Lower lobe of right lung (tissue), 2 donors: ENCODE measurements around the gene SAMD10. TPM values are rescaled to one million over a fixed set of nuclear protein-coding genes. Genes with fewer than 3 reads are reported as not detected.

Experiments used
- ATAC-seq, 2 donors: fragments of 200-7000 bp; cut with Tn5 transposase; one replicate each; pipeline ENCODE4 v1.9.1; 2020 to 2022; ENCODE audit warnings: mild to moderate bottlenecking in 2 of 2, moderate library complexity in 2 of 2
- DNase-seq: peaks from one replicate; pipeline ENCODE4 v3.0.0-alpha.2; 2020
- H3K27ac ChIP-seq: fragments of 200-600 bp; one replicate; pipeline ENCODE4 v1.8.0; 2022
- H3K27me3 ChIP-seq: fragments of 200-600 bp; one replicate; pipeline ENCODE4 v1.8.0; 2022; ENCODE audit warnings: low read depth
- H3K36me3 ChIP-seq: fragments of 200-600 bp; one replicate; pipeline ENCODE4 v1.8.0; 2022; ENCODE audit warnings: mild to moderate bottlenecking
- H3K4me1 ChIP-seq: fragments of 200-600 bp; one replicate; pipeline ENCODE4 v1.8.0; 2022
- H3K4me3 ChIP-seq: fragments of 200-600 bp; one replicate; pipeline ENCODE4 v1.8.0; 2022; ENCODE audit warnings: mild to moderate bottlenecking
- H3K9me3 ChIP-seq: fragments of 200-600 bp; one replicate; pipeline ENCODE4 v1.8.0; 2022
- intact Hi-C: fragments of 100-400 bp; cut with DNase I; formaldehyde crosslinking; loops from one replicate; pipeline ENCODE4 v1.11.0; 2022
- total RNA-seq: library from RNA; stranded (reverse); fragmentation: NEBNext Ultra II Directional; extraction: Animal tissue kit (Norgen Biotek cat#: 25700); gene quantifications from one replicate; pipeline ENCODE4 v1.2.1, GENCODE V29; 2021
- TF ChIP-seq, protein P1 (sequence below): fragments of 200-600 bp; IDR thresholded peaks from one replicate; pipeline ENCODE4 v1.8.0; 2022; ENCODE audit warnings: antibody characterized with exemption, mild to moderate bottlenecking
- donor health status: DM: no; HTN: yes; CAD: no; lungs with severe emphysema.

Gene SAMD10
- total RNA-seq, 1 donor from 2014 or later: 3.6 TPM

DNA sequence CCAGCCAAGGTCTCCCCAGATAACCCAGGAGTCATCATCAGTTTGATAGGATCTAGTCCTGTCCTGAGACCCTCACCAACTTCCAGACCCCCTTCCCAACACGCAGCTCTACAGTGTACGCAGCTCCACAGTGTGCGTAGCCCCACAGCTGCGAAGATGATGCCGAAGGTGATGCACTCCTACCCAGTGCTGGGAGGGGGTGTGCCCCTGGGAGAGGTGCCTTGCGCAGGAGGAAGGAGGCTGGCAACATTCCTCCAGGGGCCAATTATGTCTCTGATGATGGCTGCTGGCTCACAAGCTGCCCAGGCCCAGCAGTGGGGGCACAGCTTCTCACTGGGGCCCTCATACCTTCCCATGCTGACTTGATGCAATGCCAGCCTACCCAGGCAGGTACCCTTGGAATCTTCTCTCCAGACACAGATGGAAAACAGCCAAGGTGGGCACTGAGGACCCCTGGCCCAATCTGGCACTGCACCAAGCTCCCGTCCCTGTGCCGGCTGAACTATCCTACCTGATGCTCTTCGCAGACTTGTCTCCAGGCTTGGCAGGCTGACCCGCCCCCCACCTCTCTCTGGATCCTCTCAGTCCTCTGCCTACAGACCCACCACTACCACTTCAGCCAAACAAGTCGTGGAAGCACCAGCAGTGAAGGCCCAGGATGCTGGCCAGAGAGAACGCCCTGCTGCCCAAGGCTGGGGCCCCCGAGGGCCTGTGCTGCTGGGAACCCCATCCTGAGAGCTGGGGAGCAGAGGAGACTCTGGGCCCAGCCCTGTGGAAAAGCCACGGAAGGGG, 11.1 kb downstream of the SAMD10 start:
- ATAC-seq (no peak), DNase-seq (no peak)
- no peaks in the 10 kb centered on the region for H3K27me3 ChIP-seq
- H3K27ac ChIP-seq: peak overlapping the region; percentile 71
- peak overlapping the region; percentile 65 for H3K4me3 ChIP-seq
- peaks cover 38% of the 10 kb centered on the region for H3K36me3 ChIP-seq
- intact Hi-C loops: no loop called here
- H3K9me3 ChIP-seq: no peaks in the 10 kb centered on the region
- TF ChIP-seq, protein P1, sequence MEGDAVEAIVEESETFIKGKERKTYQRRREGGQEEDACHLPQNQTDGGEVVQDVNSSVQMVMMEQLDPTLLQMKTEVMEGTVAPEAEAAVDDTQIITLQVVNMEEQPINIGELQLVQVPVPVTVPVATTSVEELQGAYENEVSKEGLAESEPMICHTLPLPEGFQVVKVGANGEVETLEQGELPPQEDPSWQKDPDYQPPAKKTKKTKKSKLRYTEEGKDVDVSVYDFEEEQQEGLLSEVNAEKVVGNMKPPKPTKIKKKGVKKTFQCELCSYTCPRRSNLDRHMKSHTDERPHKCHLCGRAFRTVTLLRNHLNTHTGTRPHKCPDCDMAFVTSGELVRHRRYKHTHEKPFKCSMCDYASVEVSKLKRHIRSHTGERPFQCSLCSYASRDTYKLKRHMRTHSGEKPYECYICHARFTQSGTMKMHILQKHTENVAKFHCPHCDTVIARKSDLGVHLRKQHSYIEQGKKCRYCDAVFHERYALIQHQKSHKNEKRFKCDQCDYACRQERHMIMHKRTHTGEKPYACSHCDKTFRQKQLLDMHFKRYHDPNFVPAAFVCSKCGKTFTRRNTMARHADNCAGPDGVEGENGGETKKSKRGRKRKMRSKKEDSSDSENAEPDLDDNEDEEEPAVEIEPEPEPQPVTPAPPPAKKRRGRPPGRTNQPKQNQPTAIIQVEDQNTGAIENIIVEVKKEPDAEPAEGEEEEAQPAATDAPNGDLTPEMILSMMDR: no peak
- H3K4me1 ChIP-seq: peaks cover 24% of the 10 kb centered on the region

DNA sequence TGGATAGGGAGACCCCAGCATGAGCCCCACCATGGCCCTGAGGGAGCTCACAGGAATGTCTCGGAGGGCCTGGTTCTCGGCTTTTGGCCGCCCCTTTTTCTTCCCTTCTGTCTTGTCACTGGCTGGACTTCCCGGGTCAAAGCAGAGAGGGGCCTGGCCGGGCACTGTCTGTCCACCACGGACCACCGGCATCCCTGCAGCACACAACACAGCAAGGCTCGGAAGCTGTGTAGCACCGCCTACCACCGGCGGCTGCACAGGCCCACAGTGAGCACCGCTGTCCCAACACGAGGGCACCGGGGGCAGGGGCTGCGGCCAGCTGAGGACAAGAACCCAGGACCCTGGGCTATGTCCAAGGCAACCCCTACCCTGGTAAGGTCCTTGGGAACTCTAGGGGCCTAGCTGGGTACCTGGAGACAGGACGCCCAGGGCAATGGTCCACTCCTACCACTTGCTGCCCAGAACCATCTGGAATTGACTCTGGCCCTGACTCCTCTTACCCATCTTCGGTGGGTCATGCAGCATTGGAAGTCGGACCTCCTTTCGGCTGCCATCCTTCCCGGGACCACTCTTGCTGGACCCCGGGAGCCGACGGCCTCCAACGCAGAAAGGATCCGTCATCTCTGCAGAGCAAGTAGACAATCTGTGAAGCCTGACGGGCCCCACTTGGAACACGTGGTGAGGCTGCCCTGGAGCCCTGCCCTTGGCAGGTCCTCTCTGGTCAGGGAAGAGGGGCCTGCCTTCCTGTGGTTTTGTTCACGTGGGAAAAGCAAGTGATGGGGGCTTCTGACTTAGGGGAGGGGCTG, 11.9 kb downstream of the SAMD10 start:
- Histone ChIP-seq H3K36me3 (peaks cover 46% of the 10 kb centered on the region), H3K4me3 (no peak overlapping the region), H3K9me3 (no peaks in the 10 kb centered on the region), H3K27me3 (no peaks in the 10 kb centered on the region), H3K27ac (no peak overlapping the region), H3K4me1 (peaks cover 22% of the 10 kb centered on the region)
- intact Hi-C loops: no loop called here
- DNase-seq (peak; percentile 16), ATAC-seq (no peak)
- TF ChIP-seq, protein P1: no peak

DNA sequence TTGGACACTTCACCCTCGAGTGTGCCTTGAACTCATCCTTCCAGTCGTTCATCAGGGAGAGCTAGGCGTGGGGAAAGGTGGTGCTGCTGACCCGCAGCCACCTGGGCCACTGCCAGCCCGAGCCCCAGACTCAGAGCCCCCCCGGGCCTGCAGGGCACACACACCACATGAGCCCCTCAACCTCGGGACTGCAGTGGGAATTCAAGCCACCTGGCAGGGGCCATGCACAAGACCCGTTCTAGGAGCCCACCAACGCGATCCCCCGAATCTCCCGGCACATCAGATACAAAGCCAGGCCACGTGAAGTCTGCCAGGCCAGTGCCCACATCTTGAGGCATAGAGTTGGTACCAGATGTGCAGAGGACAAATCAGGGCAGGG, 12.5 kb downstream of the SAMD10 start:
- ATAC-seq (no peak), DNase-seq (peak; percentile 36)
- peaks cover 52% of the 10 kb centered on the region for H3K36me3 ChIP-seq
- H3K9me3 ChIP-seq: no peaks in the 10 kb centered on the region
- H3K4me3 ChIP-seq: no peak overlapping the region
- peaks cover 19% of the 10 kb centered on the region for H3K4me1 ChIP-seq
- TF ChIP-seq, protein P1: no peak
- H3K27ac ChIP-seq: no peak overlapping the region
- intact Hi-C loops: no loop called here
- H3K27me3 ChIP-seq: no peaks in the 10 kb centered on the region

DNA sequence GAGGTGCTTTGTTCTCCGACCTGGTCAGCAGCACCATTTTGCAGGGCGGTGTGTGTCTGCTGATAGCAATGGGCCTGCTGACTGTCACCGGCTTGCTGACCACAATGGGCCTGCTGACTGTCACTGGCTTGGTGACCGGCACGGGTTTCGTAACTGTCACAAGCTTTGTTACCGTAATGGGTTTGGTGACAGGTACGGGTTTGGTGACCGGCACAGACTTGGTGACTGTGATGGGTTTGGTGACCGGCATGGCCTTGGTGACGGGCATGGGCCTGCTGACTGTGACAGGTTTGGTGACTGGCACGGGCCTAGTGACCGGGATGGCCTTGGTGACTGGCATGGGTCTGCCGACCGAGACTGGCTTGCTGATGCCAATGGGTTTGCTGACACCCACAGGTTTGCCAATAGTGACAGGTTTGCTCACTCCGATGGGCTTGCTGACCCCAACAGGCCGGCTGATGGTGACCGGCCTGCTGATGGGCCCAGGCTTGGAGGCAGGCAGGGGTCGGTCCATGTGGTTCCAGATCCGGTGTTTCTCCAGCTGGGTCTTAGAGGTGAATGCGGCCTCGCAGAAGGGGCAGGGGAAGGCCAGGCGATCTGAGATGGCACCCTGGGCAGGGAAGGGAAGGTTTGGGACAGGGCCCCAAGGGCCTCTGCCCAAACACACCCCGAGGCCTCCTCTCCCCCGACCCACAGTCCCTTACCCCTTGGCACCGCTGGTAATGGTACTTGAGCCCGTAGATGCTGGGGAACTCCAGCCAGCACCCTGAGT, 13.1 kb downstream of the SAMD10 start:
- Histone ChIP-seq H3K36me3 (peaks cover 58% of the 10 kb centered on the region), H3K9me3 (no peaks in the 10 kb centered on the region), H3K4me1 (peaks cover 15% of the 10 kb centered on the region), H3K4me3 (no peak overlapping the region), H3K27ac (no peak overlapping the region), H3K27me3 (no peaks in the 10 kb centered on the region)
- DNase-seq (peak; percentile 32), ATAC-seq (no peak)
- TF ChIP-seq, protein P1: no peak
- intact Hi-C loops: no loop called here

DNA sequence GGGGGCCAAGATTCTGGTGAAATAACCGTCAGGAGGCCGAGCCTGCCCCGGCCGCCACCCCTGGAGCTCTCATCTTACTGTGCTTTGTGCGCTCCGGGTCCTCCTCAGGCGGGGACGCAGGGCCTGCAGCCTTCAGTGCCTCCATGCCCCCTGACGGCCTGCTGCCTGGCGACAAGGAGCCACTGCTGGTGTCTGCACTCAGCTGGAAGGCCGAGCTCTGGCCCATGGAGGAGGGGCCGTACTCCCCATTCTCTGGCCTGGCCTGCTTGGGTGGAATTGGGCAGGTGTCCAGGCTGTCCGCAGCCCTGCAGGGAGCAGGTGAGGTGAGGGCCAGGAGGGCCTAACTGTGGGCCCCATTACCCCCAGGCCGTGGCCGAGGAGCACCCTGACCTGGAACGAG, 15.0 kb downstream of the SAMD10 start:
- DNase-seq (no peak), ATAC-seq (no peak)
- Histone ChIP-seq H3K36me3 (peaks cover 63% of the 10 kb centered on the region), H3K27ac (no peak overlapping the region), H3K4me1 (peaks cover 9% of the 10 kb centered on the region), H3K27me3 (no peaks in the 10 kb centered on the region), H3K4me3 (no peak overlapping the region), H3K9me3 (no peaks in the 10 kb centered on the region)
- TF ChIP-seq, protein P1: no peak
- intact Hi-C loops: no loop called here
